Measurements from ENCODE around the gene APCDD1. TPM values are rescaled to one million over a fixed set of nuclear protein-coding genes. Genes with fewer than 3 reads are reported as not detected.

APCDD1 gene
- total and polyA plus RNA-seq, 4 donors: 0.51 to 2.8 (median 1.5) TPM

DNA sequence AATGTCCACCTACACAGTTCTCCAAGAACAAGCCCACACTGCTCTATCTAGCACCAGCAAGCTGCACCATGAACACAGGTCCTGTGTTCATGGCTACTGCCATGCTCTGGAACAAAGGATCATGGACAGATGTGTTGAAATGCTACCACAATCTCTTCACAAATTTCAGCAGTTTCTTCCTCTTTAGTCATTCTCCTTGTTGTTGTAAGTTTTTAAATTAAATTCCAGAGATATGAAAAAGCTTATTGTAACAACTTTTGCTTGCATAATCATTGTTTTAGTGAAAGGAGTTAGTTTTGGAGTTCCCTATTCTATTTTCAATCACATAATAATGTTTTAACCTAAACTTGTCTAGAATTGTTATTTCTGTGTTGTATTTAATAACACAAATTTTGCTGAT lies 54.2 kb downstream of the APCDD1 start:
- Histone ChIP-seq H3K27me3 (ENCODE audit: control insufficient read depth in 4 of 4, insufficient read depth in 4 of 4, low read length in 3 of 4) (no peaks in the 10 kb centered on the region), H3K9me3 (ENCODE audit: control insufficient read depth in 4 of 4, low read length in 3 of 4) (peaks cover 0 to 19% (median 4%) of the 10 kb centered on the region in 4 donors), H3K4me1 (ENCODE audit: control insufficient read depth in 4 of 4, insufficient read depth in 4 of 4, low read length in 3 of 4) (no peaks in the 10 kb centered on the region), H3K4me3 (ENCODE audit: low read depth in 1 of 3, low read length in 3 of 3) (no peak overlapping the region), H3K27ac (ENCODE audit: low read depth in 1 of 2, low read length in 2 of 2) (no peak overlapping the region), H3K36me3 (ENCODE audit: control insufficient read depth in 4 of 4, insufficient read depth in 3 of 4, low read depth in 1 of 4, low read length in 3 of 4) (no peaks in the 10 kb centered on the region), H3K9ac (ENCODE audit: low read depth in 1 of 2, low read length in 2 of 2) (no peak overlapping the region)
- no peak for TF ChIP-seq FOXA1 (IDR thresholded peaks at IDR 0.05)
- TF ChIP-seq, protein P1, sequence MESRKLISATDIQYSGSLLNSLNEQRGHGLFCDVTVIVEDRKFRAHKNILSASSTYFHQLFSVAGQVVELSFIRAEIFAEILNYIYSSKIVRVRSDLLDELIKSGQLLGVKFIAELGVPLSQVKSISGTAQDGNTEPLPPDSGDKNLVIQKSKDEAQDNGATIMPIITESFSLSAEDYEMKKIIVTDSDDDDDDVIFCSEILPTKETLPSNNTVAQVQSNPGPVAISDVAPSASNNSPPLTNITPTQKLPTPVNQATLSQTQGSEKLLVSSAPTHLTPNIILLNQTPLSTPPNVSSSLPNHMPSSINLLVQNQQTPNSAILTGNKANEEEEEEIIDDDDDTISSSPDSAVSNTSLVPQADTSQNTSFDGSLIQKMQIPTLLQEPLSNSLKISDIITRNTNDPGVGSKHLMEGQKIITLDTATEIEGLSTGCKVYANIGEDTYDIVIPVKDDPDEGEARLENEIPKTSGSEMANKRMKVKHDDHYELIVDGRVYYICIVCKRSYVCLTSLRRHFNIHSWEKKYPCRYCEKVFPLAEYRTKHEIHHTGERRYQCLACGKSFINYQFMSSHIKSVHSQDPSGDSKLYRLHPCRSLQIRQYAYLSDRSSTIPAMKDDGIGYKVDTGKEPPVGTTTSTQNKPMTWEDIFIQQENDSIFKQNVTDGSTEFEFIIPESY (IDR thresholded peaks at IDR 0.05): no peak
- no peak for TF ChIP-seq RAD21 (IDR thresholded peaks at IDR 0.05)
- TF ChIP-seq RXRA (IDR thresholded peaks at IDR 0.05): no peak
- TF ChIP-seq FOXA2 (IDR thresholded peaks at IDR 0.05): no peak
- TF ChIP-seq, protein P2, sequence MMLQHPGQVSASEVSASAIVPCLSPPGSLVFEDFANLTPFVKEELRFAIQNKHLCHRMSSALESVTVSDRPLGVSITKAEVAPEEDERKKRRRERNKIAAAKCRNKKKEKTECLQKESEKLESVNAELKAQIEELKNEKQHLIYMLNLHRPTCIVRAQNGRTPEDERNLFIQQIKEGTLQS (IDR thresholded peaks at IDR 0.05): no peak
- TF ChIP-seq NR2F2 (IDR thresholded peaks at IDR 0.05): no peak
- TF ChIP-seq EGR1 (IDR thresholded peaks at IDR 0.05; ENCODE audit: low read depth in 2 of 2): no peak
- TF ChIP-seq, protein P3, sequence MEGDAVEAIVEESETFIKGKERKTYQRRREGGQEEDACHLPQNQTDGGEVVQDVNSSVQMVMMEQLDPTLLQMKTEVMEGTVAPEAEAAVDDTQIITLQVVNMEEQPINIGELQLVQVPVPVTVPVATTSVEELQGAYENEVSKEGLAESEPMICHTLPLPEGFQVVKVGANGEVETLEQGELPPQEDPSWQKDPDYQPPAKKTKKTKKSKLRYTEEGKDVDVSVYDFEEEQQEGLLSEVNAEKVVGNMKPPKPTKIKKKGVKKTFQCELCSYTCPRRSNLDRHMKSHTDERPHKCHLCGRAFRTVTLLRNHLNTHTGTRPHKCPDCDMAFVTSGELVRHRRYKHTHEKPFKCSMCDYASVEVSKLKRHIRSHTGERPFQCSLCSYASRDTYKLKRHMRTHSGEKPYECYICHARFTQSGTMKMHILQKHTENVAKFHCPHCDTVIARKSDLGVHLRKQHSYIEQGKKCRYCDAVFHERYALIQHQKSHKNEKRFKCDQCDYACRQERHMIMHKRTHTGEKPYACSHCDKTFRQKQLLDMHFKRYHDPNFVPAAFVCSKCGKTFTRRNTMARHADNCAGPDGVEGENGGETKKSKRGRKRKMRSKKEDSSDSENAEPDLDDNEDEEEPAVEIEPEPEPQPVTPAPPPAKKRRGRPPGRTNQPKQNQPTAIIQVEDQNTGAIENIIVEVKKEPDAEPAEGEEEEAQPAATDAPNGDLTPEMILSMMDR (IDR thresholded peaks at IDR 0.05; ENCODE audit: low read depth, low read length, missing input control): no peak
- TF ChIP-seq HNF4G (IDR thresholded peaks at IDR 0.05): no peak
- no peak for DNase-seq (ENCODE audit: low spot score)

DNA sequence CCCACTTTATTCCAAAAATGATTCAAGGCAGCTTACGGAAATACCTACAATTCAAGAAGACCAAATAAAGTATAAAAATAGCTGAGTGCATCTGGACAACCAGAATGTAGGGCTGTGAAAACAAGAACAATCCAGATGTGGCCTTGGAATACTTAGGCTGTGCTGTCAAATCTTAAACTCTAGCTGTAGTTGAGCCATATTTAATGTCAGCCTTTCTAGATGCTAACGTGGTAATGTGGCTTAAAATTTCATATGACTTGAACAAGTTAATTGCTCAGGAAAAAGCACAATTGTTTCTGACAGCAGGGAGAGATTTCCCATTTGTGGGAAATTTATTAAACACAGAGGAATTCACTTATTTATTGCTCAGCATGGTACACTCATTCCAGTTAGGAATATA lies 56.8 kb downstream of the APCDD1 start:
- H3K4me3 ChIP-seq (ENCODE audit: low read depth in 1 of 3, low read length in 3 of 3): no peak overlapping the region
- no peak overlapping the region for H3K9ac ChIP-seq (ENCODE audit: low read depth in 1 of 2, low read length in 2 of 2)
- peaks cover 0 to 10% (median 2%) of the 10 kb centered on the region in 4 donors for H3K9me3 ChIP-seq (ENCODE audit: control insufficient read depth in 4 of 4, low read length in 3 of 4)
- no peaks in the 10 kb centered on the region for H3K27me3 ChIP-seq (ENCODE audit: control insufficient read depth in 4 of 4, insufficient read depth in 4 of 4, low read length in 3 of 4)
- TF ChIP-seq GABPA (IDR thresholded peaks at IDR 0.05 in 1 of 2, conservative IDR thresholded peaks at IDR 0.05 in 1 of 2): no peak
- TF ChIP-seq YY1 (IDR thresholded peaks at IDR 0.05): no peak
- TF ChIP-seq HNF4A (conservative IDR thresholded peaks at IDR 0.05): no peak
- TF ChIP-seq, protein P2 (IDR thresholded peaks at IDR 0.05): no peak
- TF ChIP-seq TAF1 (conservative IDR thresholded peaks at IDR 0.05): no peak
- WGBS: 72% methylated on average over 2 of the region's 2 CpGs
- peaks cover 0 to 4% (median 2%) of the 10 kb centered on the region in 4 donors for H3K4me1 ChIP-seq (ENCODE audit: control insufficient read depth in 4 of 4, insufficient read depth in 4 of 4, low read length in 3 of 4)
- no peak for DNase-seq (ENCODE audit: low spot score)
- H3K36me3 ChIP-seq (ENCODE audit: control insufficient read depth in 4 of 4, insufficient read depth in 3 of 4, low read depth in 1 of 4, low read length in 3 of 4): no peaks in the 10 kb centered on the region
- H3K27ac ChIP-seq (ENCODE audit: low read depth in 1 of 2, low read length in 2 of 2): no peak overlapping the region

DNA sequence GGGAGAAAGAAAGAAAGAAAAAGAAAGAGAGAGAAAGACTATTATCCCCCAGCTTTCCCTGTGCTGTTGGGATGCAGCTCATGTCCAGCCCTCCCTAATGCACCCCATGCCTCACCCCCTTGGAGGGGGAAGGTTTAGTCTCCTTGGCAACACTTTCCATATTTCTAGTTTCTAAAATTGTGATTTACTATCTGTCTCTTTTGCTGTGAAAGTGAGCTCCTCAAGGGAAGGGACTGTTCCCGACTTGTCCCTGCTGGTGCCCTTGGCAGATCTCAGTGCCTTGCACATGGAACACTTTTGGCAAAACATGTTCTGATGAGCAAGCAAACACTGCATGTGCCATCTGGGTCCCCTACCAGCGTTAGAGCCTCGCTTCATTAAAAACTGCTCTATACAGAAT lies 59.6 kb downstream of the APCDD1 start:
- TF ChIP-seq EGR1 (IDR thresholded peaks at IDR 0.05; ENCODE audit: low read depth in 2 of 2): no peak
- Histone ChIP-seq H3K36me3 (ENCODE audit: control insufficient read depth in 4 of 4, insufficient read depth in 3 of 4, low read depth in 1 of 4, low read length in 3 of 4) (no peaks in the 10 kb centered on the region), H3K27ac (ENCODE audit: low read depth in 1 of 2, low read length in 2 of 2) (no peak overlapping the region), H3K4me3 (ENCODE audit: low read depth in 1 of 3, low read length in 3 of 3) (no peak overlapping the region), H3K9me3 (ENCODE audit: control insufficient read depth in 4 of 4, low read length in 3 of 4) (peaks cover 0 to 6% (median 0%) of the 10 kb centered on the region in 4 donors), H3K4me1 (ENCODE audit: control insufficient read depth in 4 of 4, insufficient read depth in 4 of 4, low read length in 3 of 4) (peaks cover 0 to 4% (median 4%) of the 10 kb centered on the region in 4 donors), H3K9ac (ENCODE audit: low read depth in 1 of 2, low read length in 2 of 2) (no peak overlapping the region), H3K27me3 (ENCODE audit: control insufficient read depth in 4 of 4, insufficient read depth in 4 of 4, low read length in 3 of 4) (peaks cover 0 to 5% (median 0%) of the 10 kb centered on the region in 4 donors)
- WGBS: 31% methylated on average over 3 of the region's 3 CpGs
- no peak for DNase-seq (ENCODE audit: low spot score)

Data from liver (tissue), 9 donors.